ENCODE data around the gene OLA1.
A peak's percentile ranks its signal among the peaks of the same experiment; 100 is the strongest.
"Not testable (repeated sequence)": the region's sequence is repeated elsewhere in the genome, so short reads cannot be mapped to it uniquely, and the experiment has no call there.

OLA1 gene

GRCh38 chr2:174248187-174248997 lies at the start of gene OLA1:
Gene OLA1, minus strand, starts transcription at chr2:174248532. Its CDS starts 1,717 bp downstream, at chr2:174246815.
- DNase-seq = peak; percentile 95

DNA sequence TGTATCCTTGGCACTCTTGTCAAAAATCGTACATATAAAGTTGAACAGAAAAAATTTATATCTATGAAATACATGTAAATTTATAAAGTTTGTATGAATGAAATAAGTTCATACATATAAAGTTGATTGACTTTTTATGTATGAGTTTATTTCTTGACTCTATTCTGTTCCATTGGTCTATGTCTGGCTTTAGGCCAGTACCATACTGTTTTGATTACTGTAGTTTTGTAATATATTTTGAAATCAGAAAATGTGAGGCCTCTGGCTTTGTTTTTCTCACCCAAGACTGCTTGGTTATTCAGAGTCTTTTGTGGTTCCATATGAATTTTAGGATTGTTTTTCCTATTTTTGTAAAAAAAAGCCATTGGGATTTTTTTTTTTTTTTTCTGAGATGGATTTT lies 44.6 kb upstream of the OLA1 start:
- DNase-seq = no peak

DNA sequence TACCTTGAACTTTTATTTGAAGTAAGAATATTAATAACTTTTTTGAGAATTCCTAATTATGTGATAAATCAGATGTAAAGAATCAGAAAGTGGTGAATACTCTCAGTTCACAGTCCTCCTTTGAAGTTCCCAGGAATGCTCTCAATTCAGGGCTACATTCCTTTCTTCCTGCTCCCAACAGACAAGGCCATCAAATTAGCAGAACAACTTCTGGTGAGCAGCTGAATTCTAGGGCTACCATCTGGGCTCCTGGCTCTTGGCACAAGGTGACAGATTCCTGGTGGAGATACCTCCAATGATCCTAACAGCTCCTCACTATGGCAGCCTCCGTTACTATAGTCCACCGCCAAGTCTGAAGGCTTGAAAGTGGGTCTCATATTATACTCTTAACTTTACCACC lies 37.8 kb upstream of the OLA1 start:
- DNase-seq = no peak

DNA sequence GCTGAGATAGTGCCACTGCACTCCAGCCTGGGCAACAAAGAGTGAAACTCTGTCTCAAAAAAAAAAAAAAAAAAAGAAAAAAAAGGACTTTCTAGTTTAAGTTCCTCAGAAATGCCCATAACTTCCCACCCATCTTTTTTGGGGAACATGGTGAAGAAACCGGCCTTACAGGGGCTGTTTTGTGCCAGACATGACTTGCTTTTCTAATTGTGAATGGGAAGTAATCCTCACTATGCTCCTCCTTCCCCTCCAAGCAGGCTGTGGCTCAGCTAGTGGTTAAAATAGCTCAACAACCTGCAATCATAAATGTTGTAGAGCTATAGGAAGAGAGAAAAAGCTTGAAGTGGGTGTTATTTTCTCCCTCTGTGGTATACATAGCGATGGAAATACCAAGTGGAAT lies 34.1 kb upstream of the OLA1 start:
- no peak for DNase-seq

GRCh38 chr2:174281736-174282135 lies 33.4 kb upstream of the OLA1 start:
- no peak for DNase-seq

DNA sequence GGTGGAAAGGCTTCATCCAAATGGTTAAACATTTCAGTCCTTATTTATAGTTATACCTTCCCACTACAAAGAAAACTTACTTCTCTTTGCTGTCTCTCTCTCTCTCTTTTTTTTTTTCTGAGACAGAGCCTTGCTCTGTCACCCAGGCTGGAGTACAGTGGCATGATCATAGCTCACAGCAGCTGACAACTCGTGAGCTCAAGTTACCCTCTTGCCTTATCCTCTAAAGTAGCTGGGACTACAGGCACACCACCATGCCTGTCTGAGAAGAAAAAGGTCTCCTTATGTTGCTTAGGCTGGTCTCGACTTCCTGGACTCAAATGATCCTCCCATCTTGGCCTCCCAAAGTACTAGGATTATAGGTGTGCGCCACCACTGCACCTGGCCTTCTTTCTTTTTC lies 32.3 kb upstream of the OLA1 start:
- no peak for DNase-seq

DNA sequence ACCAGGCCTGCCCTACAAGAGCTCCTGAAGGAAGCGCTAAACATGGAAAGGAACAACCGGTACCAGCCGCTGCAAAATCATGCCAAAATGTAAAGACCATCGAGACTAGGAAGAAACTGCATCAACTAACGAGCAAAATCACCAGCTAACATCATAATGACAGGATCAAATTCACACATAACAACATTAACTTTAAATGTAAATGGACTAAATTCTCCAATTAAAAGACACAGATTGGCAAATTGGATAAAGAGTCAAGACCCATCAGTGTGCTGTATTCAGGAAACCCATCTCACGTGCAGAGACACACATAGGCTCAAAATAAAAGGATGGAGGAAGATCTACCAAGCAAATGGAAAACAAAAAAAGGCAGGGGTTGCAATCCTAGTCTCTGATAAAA lies 21.9 kb upstream of the OLA1 start:
- not testable (repeated sequence) for DNase-seq

DNA sequence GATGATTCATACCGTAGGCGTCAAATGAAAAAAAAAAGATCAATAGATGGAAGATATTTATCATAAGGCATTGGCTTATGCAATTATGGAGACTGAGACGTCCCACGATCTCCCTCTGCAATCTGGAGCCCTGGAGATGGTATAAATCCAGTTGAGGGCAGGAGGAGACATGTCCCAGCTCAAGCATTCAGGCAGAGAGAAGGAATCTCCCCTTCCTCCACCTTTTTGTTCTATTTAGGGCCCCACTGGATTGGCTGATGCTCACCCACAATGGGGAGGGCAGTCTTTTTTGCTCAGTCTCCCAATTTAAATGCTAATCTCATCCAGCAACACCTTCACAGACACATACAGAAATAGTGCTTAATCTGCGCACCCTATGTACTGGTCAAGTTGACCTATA lies 18.0 kb upstream of the OLA1 start:
- DNase-seq = no peak

GRCh38 chr2:174263997-174264396 lies 15.7 kb upstream of the OLA1 start:
- DNase-seq = no peak

DNA sequence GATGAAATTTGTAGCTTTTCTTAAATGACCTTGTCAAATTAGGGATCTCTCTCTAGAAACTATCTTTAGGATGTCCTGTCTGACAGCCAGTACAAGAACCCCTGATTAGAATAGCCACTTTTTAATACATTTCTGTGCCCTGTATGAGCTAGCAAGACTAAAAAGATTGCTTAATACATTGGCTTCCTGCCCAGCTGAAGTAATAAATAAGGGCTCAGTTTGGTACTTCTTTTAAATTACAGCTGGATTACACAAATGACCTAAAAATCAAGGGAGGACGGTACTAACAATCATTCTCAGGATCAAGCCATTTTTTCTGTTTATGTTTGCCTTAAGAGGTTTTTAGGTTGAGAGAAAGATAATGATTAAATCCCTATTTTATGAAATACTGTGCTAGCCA lies 11.6 kb upstream of the OLA1 start:
- no peak for DNase-seq

GRCh38 chr2:174254267-174254666 lies 5.9 kb upstream of the OLA1 start:
- no peak for DNase-seq

GRCh38 chr2:174248998-174249592 lies 763 bp upstream of the OLA1 start:
- no peak for DNase-seq

- no peak for DNase-seq
These were observed 702 bp downstream of the OLA1 start for GRCh38 chr2:174247474-174248186.

DNA sequence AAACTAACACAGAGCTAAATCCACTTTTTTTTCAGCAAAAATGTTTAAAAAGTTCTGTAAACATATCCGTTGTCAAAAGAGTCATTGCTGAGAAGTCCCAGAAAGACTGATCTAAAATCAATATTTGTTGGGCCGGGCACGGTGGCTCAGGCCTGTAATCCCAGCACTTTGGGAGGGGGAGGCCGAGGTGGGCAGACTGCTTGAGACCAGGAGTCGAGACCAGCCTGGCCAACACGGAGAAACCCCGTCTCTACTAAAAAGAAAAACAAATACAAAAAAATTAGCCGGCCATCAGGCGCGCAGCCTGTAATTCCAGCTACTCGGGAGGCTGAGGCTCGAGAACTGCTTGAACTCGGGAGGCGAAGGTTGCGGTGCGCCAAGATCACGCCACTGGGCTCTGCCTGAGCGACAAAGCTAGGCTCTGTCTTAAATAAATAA lies 1.4 kb downstream of the OLA1 start:
- no peak for DNase-seq

DNA sequence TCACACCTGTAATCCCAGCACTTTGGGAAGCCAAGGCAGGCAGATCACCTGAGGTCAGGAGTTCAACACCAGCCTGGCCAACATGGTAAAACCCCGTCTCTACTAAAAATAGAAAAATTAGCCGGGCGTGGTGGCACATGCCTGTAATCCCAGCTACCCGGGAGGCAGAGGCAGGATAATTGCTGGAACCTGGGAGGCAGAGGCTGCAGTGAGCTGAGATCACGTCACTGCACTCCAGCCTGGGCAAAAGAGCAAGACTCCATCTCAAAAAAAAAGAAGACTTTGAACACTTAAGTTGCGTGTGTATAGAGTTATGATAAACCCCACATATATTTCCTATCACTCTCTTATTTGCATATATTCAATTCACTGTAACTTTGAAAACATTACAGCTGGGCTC lies 2.7 kb downstream of the OLA1 start:
- DNase-seq = not testable (repeated sequence)

DNA sequence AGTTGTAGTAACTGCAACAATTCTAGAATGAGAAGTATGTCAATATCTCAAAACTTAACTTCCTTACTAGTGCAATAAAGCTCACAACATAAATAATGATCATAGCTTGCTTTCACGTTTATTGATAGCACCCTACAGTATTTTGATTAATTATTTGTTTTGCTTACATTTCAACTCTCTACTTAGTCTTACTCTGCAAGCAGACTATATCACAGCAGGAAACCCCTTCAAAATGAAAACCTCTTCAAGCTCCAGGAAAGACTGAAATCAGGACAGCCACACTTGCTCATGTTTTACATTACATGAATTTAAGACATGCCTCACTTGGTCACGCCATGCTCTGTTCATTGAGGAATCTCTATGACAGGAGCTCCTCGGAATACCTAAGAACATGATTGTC lies 3.3 kb downstream of the OLA1 start:
- no peak for DNase-seq

- DNase-seq = no peak
These were observed 4.5 kb downstream of the OLA1 start for GRCh38 chr2:174243812-174244211.

DNA sequence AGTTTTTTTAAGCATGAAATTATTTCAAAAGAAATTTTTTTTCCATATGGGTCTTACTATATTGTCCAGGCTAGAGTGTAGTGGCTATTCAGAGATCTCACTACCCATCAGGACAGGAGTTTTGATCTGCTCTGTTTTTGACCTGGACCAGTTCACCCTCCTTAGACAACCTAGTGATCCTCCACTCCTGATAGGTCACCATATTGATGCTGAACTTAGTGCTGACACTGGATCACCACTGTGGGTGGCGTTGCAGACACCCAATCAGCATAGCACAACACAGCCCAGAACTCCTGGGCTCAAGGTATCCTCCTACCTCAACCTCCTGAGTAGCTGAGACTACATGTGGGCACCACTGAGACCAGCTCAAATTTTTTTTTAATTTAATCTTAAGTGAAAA lies 8.2 kb downstream of the OLA1 start:
- no peak for DNase-seq

DNA sequence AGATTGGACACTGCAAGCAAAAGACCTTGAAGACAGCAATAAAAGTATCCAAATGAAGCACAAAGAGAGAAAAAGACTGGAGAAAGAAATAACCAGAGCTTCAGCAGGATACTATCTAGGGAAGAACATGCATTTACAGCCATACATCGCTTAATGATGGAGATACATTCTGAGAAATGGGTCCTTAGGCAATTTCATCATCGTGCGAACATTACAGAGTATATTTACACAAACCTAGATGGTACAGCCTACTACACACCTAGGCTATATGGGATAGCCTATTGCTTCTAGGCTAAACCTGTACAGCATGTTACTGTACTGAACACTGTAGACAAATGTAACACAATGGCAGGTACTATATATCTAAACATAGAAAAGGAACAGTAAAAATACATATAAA lies 11.9 kb downstream of the OLA1 start:
- DNase-seq = no peak

DNA sequence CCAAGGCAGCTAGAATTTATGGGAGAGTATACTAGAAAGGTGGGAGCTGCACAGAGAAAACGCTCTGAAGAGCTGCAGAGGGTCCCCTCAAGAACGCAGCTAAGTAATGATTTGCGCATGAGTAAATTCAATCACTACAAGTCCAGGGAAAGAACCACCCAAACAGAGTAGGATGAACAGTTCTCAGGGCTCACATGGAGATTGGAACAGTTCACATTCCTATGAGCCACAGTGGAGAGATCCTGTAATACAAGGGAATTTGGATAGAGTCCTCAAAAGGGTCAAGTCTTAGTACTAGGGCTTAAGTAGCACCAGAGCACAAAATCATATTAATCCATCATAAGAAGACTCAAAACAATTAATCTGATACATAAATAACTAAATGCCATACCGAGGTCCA lies 12.7 kb downstream of the OLA1 start:
- no peak for DNase-seq

DNA sequence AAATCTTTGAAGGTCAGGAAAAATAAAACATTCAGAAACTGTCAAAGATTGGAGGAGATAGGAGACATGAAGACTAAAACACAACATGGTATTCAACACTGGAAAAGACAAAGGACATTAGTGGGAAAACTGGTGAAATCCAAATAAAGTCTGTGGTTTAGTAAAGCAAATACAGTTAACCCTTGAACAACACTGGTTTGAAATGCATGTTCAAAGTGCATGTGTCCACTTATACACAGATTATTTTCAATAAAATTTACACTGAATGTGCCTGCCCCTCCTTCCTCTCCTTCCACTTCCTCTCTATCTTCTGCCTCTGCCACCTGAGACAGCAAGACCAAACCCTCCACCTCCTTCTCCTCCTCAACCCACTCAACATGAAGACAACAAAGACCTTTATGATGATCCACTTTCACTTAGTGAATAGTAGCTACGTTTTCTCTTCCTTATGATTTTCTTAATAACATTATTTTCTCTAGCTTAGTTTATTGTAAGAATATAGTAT lies 14.5 kb downstream of the OLA1 start:
- DNase-seq = no peak

DNA sequence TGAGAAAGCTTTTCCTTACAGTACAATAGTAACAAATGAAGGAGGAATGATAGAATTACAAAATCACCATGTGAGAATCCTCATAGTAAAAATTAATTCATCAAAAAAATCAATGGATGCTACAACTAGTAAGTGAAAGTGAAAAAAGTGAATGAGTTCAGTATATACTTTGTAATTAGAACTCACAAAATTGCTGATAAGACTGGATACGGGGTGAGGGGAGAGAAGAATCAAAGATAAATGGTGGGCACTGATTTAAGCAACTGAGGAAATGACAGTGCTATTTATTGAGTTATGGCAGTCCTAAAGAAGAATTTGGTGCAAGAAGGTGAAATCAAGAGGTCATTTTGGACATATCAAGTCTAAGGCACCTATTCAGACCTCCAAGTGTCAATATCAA lies 20.6 kb downstream of the OLA1 start:
- no peak for DNase-seq

DNA sequence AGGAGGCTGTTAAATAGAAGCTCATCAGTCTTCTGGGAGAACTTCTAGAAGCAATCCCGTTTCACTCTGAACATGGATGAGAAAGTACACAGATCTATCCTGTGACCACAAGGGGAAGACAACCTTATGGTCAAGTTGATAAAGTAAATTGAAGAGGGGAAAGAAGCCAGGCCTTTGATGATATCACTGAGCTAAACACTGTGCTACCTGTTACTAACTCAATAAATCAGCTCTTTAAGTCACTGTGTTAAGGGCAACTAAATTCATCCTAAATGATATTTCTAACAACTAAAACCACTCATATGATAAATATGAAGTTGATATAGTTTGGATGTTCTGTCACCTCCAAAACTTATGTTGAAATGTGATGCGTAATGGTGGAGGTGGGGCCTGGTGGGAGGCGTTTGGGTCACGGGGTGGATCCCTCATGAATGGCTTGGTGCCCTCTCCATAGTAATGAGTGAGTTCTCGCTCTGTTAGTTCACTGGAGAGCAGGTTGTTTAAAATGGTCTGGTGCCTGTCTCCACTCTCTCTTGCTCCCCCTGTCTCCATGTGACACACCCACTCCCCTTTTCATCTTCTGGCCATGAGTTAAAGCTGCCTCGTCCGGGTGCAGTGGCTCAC lies 23.6 kb downstream of the OLA1 start:
- DNase-seq = no peak
